ENCODE results near the gene VWA3B. TPM values are rescaled to one million over a fixed set of nuclear protein-coding genes. Genes with fewer than 3 reads are reported as not detected.
"Not testable (repeated sequence)": the region's sequence is repeated elsewhere in the genome, so short reads cannot be mapped to it uniquely, and the experiment has no call there.

VWA3B gene
- total RNA-seq, 1 experiment from 2014 or later, result not detected

DNA sequence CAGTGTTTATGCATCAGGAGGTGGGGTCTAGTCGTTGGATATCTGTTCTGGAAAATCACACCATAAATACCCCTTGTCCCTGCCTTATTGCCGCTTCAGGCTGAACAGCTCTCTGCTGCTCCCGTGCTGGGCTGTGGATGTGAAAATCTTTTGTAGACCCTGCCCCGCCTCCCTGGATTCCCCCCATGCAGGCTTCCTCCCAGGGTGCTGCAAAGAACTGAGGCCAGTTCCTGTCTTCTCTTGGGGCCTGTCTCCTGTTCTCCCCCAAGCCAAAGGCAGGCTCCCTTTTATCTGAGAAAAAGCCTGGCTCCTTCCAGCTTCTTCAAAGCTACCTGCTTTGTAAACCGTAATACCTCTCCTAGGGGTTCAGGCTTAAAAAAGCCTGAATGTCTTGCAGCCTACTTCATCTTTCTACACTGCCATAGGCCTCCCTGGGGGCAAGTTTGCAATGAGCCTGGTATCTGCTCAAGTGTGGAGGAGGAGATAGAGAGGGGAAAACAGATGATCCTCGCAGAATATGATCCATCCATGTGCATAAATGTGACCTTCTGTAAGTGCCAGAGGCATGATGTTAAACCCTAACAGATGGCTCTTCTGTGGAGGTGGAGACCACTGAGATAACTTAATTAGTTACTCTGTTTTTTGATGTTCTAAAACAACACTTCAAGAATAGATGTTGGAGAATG, 55.3 kb downstream of the VWA3B start:
- no peak for DNase-seq (ENCODE audit: low spot score)
- ChIA-PET CTCF (no interaction called here), POLR2A (ENCODE audit: low non-redundant PET) (interaction anchor here (0.6 kb wide), 1 partner anchor 10 kb away, joined by 3 read pairs; no protein-coding TSS in a partner anchor)

DNA sequence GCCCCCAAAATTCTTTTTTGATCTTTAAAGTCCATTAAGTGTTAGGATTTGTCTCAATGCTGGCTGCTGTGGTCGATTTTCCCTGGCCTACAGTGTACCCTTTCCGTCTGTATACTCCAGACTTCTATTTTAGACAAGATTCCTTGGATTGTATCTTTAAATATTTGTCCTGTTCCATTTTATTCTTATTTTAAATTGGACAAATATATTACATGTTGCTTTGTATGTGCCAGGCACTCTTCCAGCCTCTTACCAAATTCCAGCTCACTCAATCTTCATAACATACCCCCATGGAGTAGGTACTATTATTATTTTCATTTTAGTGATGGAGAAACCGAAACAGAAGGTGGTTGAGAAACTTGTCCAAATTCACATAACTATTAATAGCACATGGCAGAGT, 58.1 kb downstream of the VWA3B start:
- Histone ChIP-seq H3K36me3 (ENCODE audit: insufficient read depth, low read length, poor library complexity, severe bottlenecking) (no peaks in the 10 kb centered on the region), H3K4me3 (ENCODE audit: low read depth, low read length, poor library complexity, severe bottlenecking) (no peak overlapping the region), H3K27ac (ENCODE audit: low read depth, low read length, poor library complexity, severe bottlenecking) (no peak overlapping the region), H3K9me3 (ENCODE audit: low read depth, low read length, poor library complexity, severe bottlenecking) (no peaks in the 10 kb centered on the region), H3K4me1 (ENCODE audit: insufficient read depth, low read length, poor library complexity, severe bottlenecking) (no peaks in the 10 kb centered on the region), H3K27me3 (replicated peaks; ENCODE audit: insufficient read depth, low read depth, low read length, poor library complexity) (no peaks in the 10 kb centered on the region)
- TF ChIP-seq EZH2 (IDR thresholded peaks at IDR 0.05; ENCODE audit: borderline replicate concordance, low read depth, low read length, poor library complexity, severe bottlenecking), result no peak
- TF ChIP-seq, protein P1, sequence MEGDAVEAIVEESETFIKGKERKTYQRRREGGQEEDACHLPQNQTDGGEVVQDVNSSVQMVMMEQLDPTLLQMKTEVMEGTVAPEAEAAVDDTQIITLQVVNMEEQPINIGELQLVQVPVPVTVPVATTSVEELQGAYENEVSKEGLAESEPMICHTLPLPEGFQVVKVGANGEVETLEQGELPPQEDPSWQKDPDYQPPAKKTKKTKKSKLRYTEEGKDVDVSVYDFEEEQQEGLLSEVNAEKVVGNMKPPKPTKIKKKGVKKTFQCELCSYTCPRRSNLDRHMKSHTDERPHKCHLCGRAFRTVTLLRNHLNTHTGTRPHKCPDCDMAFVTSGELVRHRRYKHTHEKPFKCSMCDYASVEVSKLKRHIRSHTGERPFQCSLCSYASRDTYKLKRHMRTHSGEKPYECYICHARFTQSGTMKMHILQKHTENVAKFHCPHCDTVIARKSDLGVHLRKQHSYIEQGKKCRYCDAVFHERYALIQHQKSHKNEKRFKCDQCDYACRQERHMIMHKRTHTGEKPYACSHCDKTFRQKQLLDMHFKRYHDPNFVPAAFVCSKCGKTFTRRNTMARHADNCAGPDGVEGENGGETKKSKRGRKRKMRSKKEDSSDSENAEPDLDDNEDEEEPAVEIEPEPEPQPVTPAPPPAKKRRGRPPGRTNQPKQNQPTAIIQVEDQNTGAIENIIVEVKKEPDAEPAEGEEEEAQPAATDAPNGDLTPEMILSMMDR (conservative IDR thresholded peaks at IDR 0.05; ENCODE audit: low read depth, low read length), result no peak
- DNase-seq (ENCODE audit: low spot score), result no peak
- CTCF ChIA-PET, result no interaction called here
- no TSS peak for BruUV-seq (replicated peaks)
- intact Hi-C loops (cut with micrococcal nuclease; ENCODE audit: unreplicated experiment), result no loop called here
- POLR2A ChIA-PET (ENCODE audit: low non-redundant PET), result no interaction called here

More for the DNA sequence above, 55.3 kb downstream of the VWA3B start:
- Histone ChIP-seq H3K4me3 (ENCODE audit: low read depth, low read length, poor library complexity, severe bottlenecking) (no peak overlapping the region), H3K4me1 (ENCODE audit: insufficient read depth, low read length, poor library complexity, severe bottlenecking) (no peaks in the 10 kb centered on the region), H3K36me3 (ENCODE audit: insufficient read depth, low read length, poor library complexity, severe bottlenecking) (no peaks in the 10 kb centered on the region), H3K27me3 (replicated peaks; ENCODE audit: insufficient read depth, low read depth, low read length, poor library complexity) (no peaks in the 10 kb centered on the region), H3K9me3 (ENCODE audit: low read depth, low read length, poor library complexity, severe bottlenecking) (no peaks in the 10 kb centered on the region), H3K27ac (ENCODE audit: low read depth, low read length, poor library complexity, severe bottlenecking) (no peak overlapping the region)
- intact Hi-C loops (cut with micrococcal nuclease; ENCODE audit: unreplicated experiment), result no loop called here
- no TSS peak for BruUV-seq (replicated peaks)
- TF ChIP-seq, protein P1 (conservative IDR thresholded peaks at IDR 0.05; ENCODE audit: low read depth, low read length), result no peak
- no peak for TF ChIP-seq EZH2 (IDR thresholded peaks at IDR 0.05; ENCODE audit: borderline replicate concordance, low read depth, low read length, poor library complexity, severe bottlenecking)

GRCh38 chr2:98147900-98148299, 60.9 kb downstream of the VWA3B start:
- H3K27me3 ChIP-seq (replicated peaks; ENCODE audit: insufficient read depth, low read depth, low read length, poor library complexity); DNase-seq (ENCODE audit: low spot score); POLR2A ChIA-PET (ENCODE audit: low non-redundant PET); H3K36me3 ChIP-seq (ENCODE audit: insufficient read depth, low read length, poor library complexity, severe bottlenecking); H3K4me1 ChIP-seq (ENCODE audit: insufficient read depth, low read length, poor library complexity, severe bottlenecking); BruUV-seq (replicated peaks); H3K27ac ChIP-seq (ENCODE audit: low read depth, low read length, poor library complexity, severe bottlenecking); H3K4me3 ChIP-seq (ENCODE audit: low read depth, low read length, poor library complexity, severe bottlenecking); CTCF ChIA-PET; H3K9me3 ChIP-seq (ENCODE audit: low read depth, low read length, poor library complexity, severe bottlenecking); intact Hi-C loops (cut with micrococcal nuclease; ENCODE audit: unreplicated experiment): not testable (repeated sequence)

Data from A673 (cell line).